GM18858 (cell line): ENCODE measurements around the gene CISD2.
"Not testable (repeated sequence)": the region's sequence is repeated elsewhere in the genome, so short reads cannot be mapped to it uniquely, and the experiment has no call there.

Experiments
- ATAC-seq: cut with Tn5 transposase; IDR thresholded peaks from one replicate; pipeline ENCODE4 v1.9.1; 2021; ENCODE audit not compliant: unreplicated experiment

The CISD2 gene

GRCh38 chr4:102868781-102869568 is at the start of gene CISD2:
Gene CISD2, plus strand, starts transcription at chr4:102868992. Its CDS starts 93 bp downstream, at chr4:102869085.
- peak; percentile 77 for ATAC-seq

- ATAC-seq, result not testable (repeated sequence)
These were observed 49.7 kb upstream of the CISD2 start for GRCh38 chr4:102819100-102819499.

GRCh38 chr4:102819588-102820365 is 49.0 kb upstream of the CISD2 start:
- no peak for ATAC-seq

- ATAC-seq, result no peak
These were observed 45.3 kb upstream of the CISD2 start for GRCh38 chr4:102823464-102823863.

- no peak for ATAC-seq
These were observed 44.9 kb upstream of the CISD2 start for GRCh38 chr4:102823897-102824296.

GRCh38 chr4:102824398-102824797 is 44.4 kb upstream of the CISD2 start:
- ATAC-seq, result no peak

GRCh38 chr4:102825261-102826091 is 43.3 kb upstream of the CISD2 start:
- ATAC-seq, result no peak

GRCh38 chr4:102826105-102826889 is 42.5 kb upstream of the CISD2 start:
- ATAC-seq, result no peak

- ATAC-seq, result peak; percentile 20
These were observed 41.7 kb upstream of the CISD2 start, which contains the start of gene UBE2D3 for GRCh38 chr4:102826890-102827673. Gene UBE2D3, minus strand, starts transcription at chr4:102827551. Its CDS starts 1,043 bp downstream, at chr4:102826508.

GRCh38 chr4:102827674-102828496 is 40.9 kb upstream of the CISD2 start:
- peak; percentile 76 for ATAC-seq

- ATAC-seq, result no peak
These were observed 40.3 kb upstream of the CISD2 start for GRCh38 chr4:102828497-102828808.

- ATAC-seq, result no peak
These were observed 39.0 kb upstream of the CISD2 start for GRCh38 chr4:102829803-102830202.

- ATAC-seq, result no peak
These were observed 36.7 kb upstream of the CISD2 start for GRCh38 chr4:102832105-102832504.

GRCh38 chr4:102832667-102833066 is 36.1 kb upstream of the CISD2 start:
- no peak for ATAC-seq

GRCh38 chr4:102836596-102836995 is 32.2 kb upstream of the CISD2 start:
- no peak for ATAC-seq

GRCh38 chr4:102842367-102842766 is 26.4 kb upstream of the CISD2 start:
- ATAC-seq, result no peak

- no peak for ATAC-seq
These were observed 25.5 kb upstream of the CISD2 start for GRCh38 chr4:102843273-102843672.

- ATAC-seq, result no peak
These were observed 24.9 kb upstream of the CISD2 start for GRCh38 chr4:102843938-102844337.

- ATAC-seq, result no peak
These were observed 21.1 kb upstream of the CISD2 start for GRCh38 chr4:102847687-102848086.
